ENCODE measurements around the gene ENO1.

GRCh38 chr1:8910331-8910730 lies 31.8 kb upstream of the ENO1 start:
- TF ChIP-seq FOXM1 (IDR thresholded peaks at IDR 0.05; ENCODE audit: borderline replicate concordance) (no peak), SUZ12 (IDR thresholded peaks at IDR 0.05) (no peak), HDGF (IDR thresholded peaks at IDR 0.05; ENCODE audit: borderline replicate concordance) (no peak), ZNF384 (IDR thresholded peaks at IDR 0.05) (no peak), FOXA1 (IDR thresholded peaks at IDR 0.05) (no peak), NFRKB (IDR thresholded peaks at IDR 0.05) (no peak), PKNOX1 (IDR thresholded peaks at IDR 0.05) (no peak), SP1 (IDR thresholded peaks at IDR 0.05) (no peak), CTBP1 (IDR thresholded peaks at IDR 0.05; ENCODE audit: borderline replicate concordance) (no peak), ARNT (IDR thresholded peaks at IDR 0.05) (no peak), LEF1 (IDR thresholded peaks at IDR 0.05; ENCODE audit: borderline replicate concordance) (no peak), TARDBP (IDR thresholded peaks at IDR 0.05) (no peak), ELF4 (IDR thresholded peaks at IDR 0.05) (no peak)

Data from HEK293T (cell line).